SK-N-SH treated with all-trans-retinoic acid at 6 μM for 48 hours (cell line): ENCODE measurements around the gene APOF.
"Not testable (repeated sequence)": the region's sequence is repeated elsewhere in the genome, so short reads cannot be mapped to it uniquely, and the experiment has no call there.

Experiments
- ATAC-seq: fragments of 200-7000 bp; cut with Tn5 transposase; 3 replicates; pipeline ENCODE4 v1.9.1; 2020; ENCODE audit warnings: mild to moderate bottlenecking, moderate library complexity
- ARNTL ChIP-seq: fragments of 450-650 bp; formaldehyde crosslinking; IDR thresholded peaks from 2 replicates; pipeline ENCODE4 v1.5.0; 2020; ENCODE audit warnings: low read depth, mild to moderate bottlenecking, moderate library complexity, borderline replicate concordance
- BACH2 ChIP-seq: fragments of 250-450 bp; sonication (Bioruptor Pico); IDR thresholded peaks from 2 replicates; pipeline ENCODE4 v1.9.0; 2021; ENCODE audit warnings: mild to moderate bottlenecking, borderline replicate concordance
- CREB5 ChIP-seq: fragments of 250-450 bp; sonication (Bioruptor Pico); IDR thresholded peaks from 2 replicates; pipeline ENCODE4 v1.5.1; 2020; ENCODE audit warnings: low read depth, mild to moderate bottlenecking, moderate library complexity
- CSDC2 ChIP-seq: fragments of 250-450 bp; sonication (Bioruptor Pico); IDR thresholded peaks from 2 replicates; pipeline ENCODE4 v1.5.0; 2020; ENCODE audit warnings: mild to moderate bottlenecking, moderate library complexity
- CSRNP3 ChIP-seq: fragments of 250-450 bp; sonication (Bioruptor Pico); IDR thresholded peaks from 2 replicates; pipeline ENCODE4 v1.5.1; 2021; ENCODE audit warnings: mild to moderate bottlenecking, moderate library complexity
- ESRRG ChIP-seq: fragments of 250-450 bp; sonication (Bioruptor Pico); IDR thresholded peaks from 2 replicates; pipeline ENCODE4 v1.6.1; 2021; ENCODE audit warnings: mild to moderate bottlenecking
- GLIS3 ChIP-seq: fragments of 250-450 bp; sonication (Bioruptor Pico); IDR thresholded peaks from 2 replicates; pipeline ENCODE4 v1.5.0; 2020; ENCODE audit warnings: mild to moderate bottlenecking, moderate library complexity
- ISL1 ChIP-seq: fragments of 250-450 bp; sonication (Bioruptor Pico); IDR thresholded peaks from 2 replicates; pipeline ENCODE4 v2.1.2; 2022; ENCODE audit warnings: mild to moderate bottlenecking, moderate library complexity
- OSR1 ChIP-seq: fragments of 250-450 bp; sonication (Bioruptor Pico); IDR thresholded peaks from 2 replicates; pipeline ENCODE4 v1.8.0; 2022; ENCODE audit warnings: moderate library complexity, mild to moderate bottlenecking, inconsistent platforms
- PATZ1 ChIP-seq: fragments of 250-450 bp; sonication (Bioruptor Pico); IDR thresholded peaks from 2 replicates; pipeline ENCODE4 v1.8.0; 2020; ENCODE audit warnings: mild to moderate bottlenecking, moderate library complexity, borderline replicate concordance
- POU6F1 ChIP-seq: fragments of 250-450 bp; sonication (Bioruptor Pico); IDR thresholded peaks from 2 replicates; pipeline ENCODE4 v1.8.0; 2021; ENCODE audit warnings: low read depth, mild to moderate bottlenecking, moderate library complexity, borderline replicate concordance
- PPARA ChIP-seq: fragments of 250-450 bp; sonication (Bioruptor Pico); IDR thresholded peaks from 2 replicates; pipeline ENCODE4 v1.5.0; 2020; ENCODE audit warnings: mild to moderate bottlenecking, borderline replicate concordance
- RARB ChIP-seq: fragments of 250-450 bp; sonication (Bioruptor Pico); IDR thresholded peaks from 2 replicates; pipeline ENCODE4 v1.8.0; 2021; ENCODE audit warnings: mild to moderate bottlenecking, moderate library complexity
- SNAI2 ChIP-seq: fragments of 250-450 bp; sonication (Bioruptor Pico); IDR thresholded peaks from 2 replicates; pipeline ENCODE4 v1.5.0; 2020; ENCODE audit warnings: mild to moderate bottlenecking, moderate library complexity
- TCF4 ChIP-seq: fragments of 250-450 bp; sonication (Bioruptor Pico); IDR thresholded peaks from 2 replicates; pipeline ENCODE4 v1.8.0; 2021; ENCODE audit warnings: mild to moderate bottlenecking, moderate library complexity, borderline replicate concordance
- TOX ChIP-seq: fragments of 250-450 bp; sonication (Bioruptor Pico); IDR thresholded peaks from 2 replicates; pipeline ENCODE4 v1.8.0; 2021; ENCODE audit warnings: mild to moderate bottlenecking, moderate library complexity, borderline replicate concordance
- TSHZ2 ChIP-seq: fragments of 250-450 bp; sonication (Bioruptor Pico); IDR thresholded peaks from 2 replicates; pipeline ENCODE4 v1.5.0; 2020; ENCODE audit warnings: mild to moderate bottlenecking, moderate library complexity
- ZC3H10 ChIP-seq: fragments of 250-450 bp; sonication (Bioruptor Pico); IDR thresholded peaks from 2 replicates; pipeline ENCODE4 v1.5.1; 2021; ENCODE audit warnings: mild to moderate bottlenecking, moderate library complexity
- ZFP3 ChIP-seq: fragments of 250-450 bp; sonication (Bioruptor Pico); IDR thresholded peaks from 2 replicates; pipeline ENCODE4 v1.5.0; 2020; ENCODE audit warnings: mild to moderate bottlenecking, moderate library complexity
- ZNF565 ChIP-seq: fragments of 450-650 bp; formaldehyde crosslinking; conservative IDR thresholded peaks from 2 replicates; pipeline ENCODE4 v1.5.0; 2020; ENCODE audit warnings: low read depth, mild to moderate bottlenecking, moderate library complexity
- ZNF70 ChIP-seq: fragments of 450-650 bp; formaldehyde crosslinking; IDR thresholded peaks from 2 replicates; pipeline ENCODE4 v1.5.0; 2020; ENCODE audit warnings: mild to moderate bottlenecking, moderate library complexity
- ZNF8 ChIP-seq: fragments of 450-650 bp; formaldehyde crosslinking; IDR thresholded peaks from 2 replicates; pipeline ENCODE4 v1.5.0; 2020; ENCODE audit warnings: mild to moderate bottlenecking, moderate library complexity

The APOF gene

GRCh38 chr12:56337753-56338251 is 24.9 kb downstream of the APOF start:
- TF ChIP-seq ZNF70 = no peak
- ATAC-seq = no peak

- no peak for TF ChIP-seq OSR1 (CRISPR knock-in tag)
- TF ChIP-seq ISL1 (CRISPR knock-in tag) = no peak
- no peak for TF ChIP-seq ZNF70
- no peak for TF ChIP-seq PPARA (CRISPR knock-in tag)
- no peak for TF ChIP-seq SNAI2
- no peak for TF ChIP-seq ESRRG (CRISPR knock-in tag)
- TF ChIP-seq ARNTL = no peak
- no peak for TF ChIP-seq PATZ1 (CRISPR knock-in tag)
- no peak for TF ChIP-seq CSDC2 (CRISPR knock-in tag)
- TF ChIP-seq POU6F1 (CRISPR knock-in tag) = no peak
- no peak for TF ChIP-seq ZC3H10 (CRISPR knock-in tag)
- no peak for TF ChIP-seq ZFP3
- TF ChIP-seq BACH2 (CRISPR knock-in tag) = no peak
- no peak for TF ChIP-seq TCF4 (CRISPR knock-in tag)
- TF ChIP-seq RARB = no peak
- no peak for TF ChIP-seq GLIS3 (CRISPR knock-in tag)
- TF ChIP-seq ZNF8 (CRISPR knock-in tag) = no peak
- ATAC-seq = no peak
These were observed 26.1 kb downstream of the APOF start for GRCh38 chr12:56336361-56337167.

- not testable (repeated sequence) for ATAC-seq
These were observed 27.1 kb downstream of the APOF start for GRCh38 chr12:56335527-56335926.

GRCh38 chr12:56334490-56334793 is 28.2 kb downstream of the APOF start:
- no peak; the same call in 1 of the 3 replicates for ATAC-seq
- no peak for TF ChIP-seq CSRNP3 (CRISPR knock-in tag)
- TF ChIP-seq RARB = no peak
- no peak for TF ChIP-seq TCF4 (CRISPR knock-in tag)
- TF ChIP-seq BACH2 (CRISPR knock-in tag) = no peak
- TF ChIP-seq ZC3H10 (CRISPR knock-in tag) = no peak
- no peak for TF ChIP-seq CREB5
- no peak for TF ChIP-seq TSHZ2 (CRISPR knock-in tag)
- TF ChIP-seq TOX (CRISPR knock-in tag) = no peak
- TF ChIP-seq POU6F1 (CRISPR knock-in tag) = no peak
- TF ChIP-seq CSDC2 (CRISPR knock-in tag) = no peak
- TF ChIP-seq ZNF565 = no peak
- TF ChIP-seq SNAI2 = no peak
